Heart left ventricle (tissue), 13 donors: Measurements from ENCODE around the gene CUTA.

Experiments used
- POLR2A ChIP-seq, 2 donors: fragments of 450-650 bp; IDR thresholded peaks; one replicate each; pipeline ENCODE4 v1.6.1; 2017; ENCODE audit warnings: antibody characterized with exemption in 2 of 2, mild to moderate bottlenecking in 2 of 2, moderate library complexity in 2 of 2
- TF ChIP-seq, protein P1 (sequence below), 12 donors: fragments of 200-600 bp; sonication (generic) in 4 of 12; IDR thresholded peaks; one replicate each; pipeline versions ENCODE4 v1.5.0 to v1.8.0; 2018 to 2022; ENCODE audit warnings: antibody characterized with exemption in 12 of 12, mild to moderate bottlenecking in 5 of 12
- donor health status: ischemic (EF 13 %, LVEDD 7.1; RV severe dilation, severe dysfunction).
- donor health status: DM: no; HTN: yes; CAD: no.
- donor health status: DM: no; HTN: no; CAD: no.
- donor health status: ischemic (EF 25% LVEDD 6.9; RV normal size, moderate dysfunction).
- donor health status: ischemic (EF 25% LVEDD 5.7; RV mildly dilated, moderate dysfunction).
- donor health status: ischemic (EF 35%, LVEDD 5.7; RV mildly dilated, moderate dysfunction).
- donor health status: nonischemic (EF 11% LVEDD 7.7; RV severe dilation, severe dysfunction).
- donor health status: DM: yes; HTN: yes; CAD: no.
- donor health status: PGD.
- donor health status: ischemic (EF 29% LVEDD 5.4; RV normal size, mild dysfunction).
- donor health status: nonischemic (EF 23%, LVEDD 6.1; RV moderate dilation, normal function).

DNA sequence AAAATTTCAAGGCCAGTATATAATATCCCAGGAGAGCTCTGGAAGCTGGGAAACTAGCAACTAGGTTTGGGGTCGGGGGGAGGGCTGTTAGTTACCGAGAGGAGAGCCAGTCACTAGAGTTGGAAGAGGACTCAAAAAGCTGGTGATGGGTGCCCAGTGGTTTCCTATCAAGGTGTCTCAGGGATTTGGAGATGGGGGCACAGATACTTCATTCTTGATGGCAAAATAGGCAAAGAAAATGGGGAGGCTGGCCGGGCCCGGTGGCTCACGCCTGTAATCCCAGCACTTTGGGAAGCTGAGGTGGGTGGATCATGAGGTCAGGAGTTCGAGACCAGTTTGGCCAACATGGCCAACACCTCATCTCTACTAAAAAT is 6.3 kb downstream of the CUTA start:
- TF ChIP-seq, protein P1, sequence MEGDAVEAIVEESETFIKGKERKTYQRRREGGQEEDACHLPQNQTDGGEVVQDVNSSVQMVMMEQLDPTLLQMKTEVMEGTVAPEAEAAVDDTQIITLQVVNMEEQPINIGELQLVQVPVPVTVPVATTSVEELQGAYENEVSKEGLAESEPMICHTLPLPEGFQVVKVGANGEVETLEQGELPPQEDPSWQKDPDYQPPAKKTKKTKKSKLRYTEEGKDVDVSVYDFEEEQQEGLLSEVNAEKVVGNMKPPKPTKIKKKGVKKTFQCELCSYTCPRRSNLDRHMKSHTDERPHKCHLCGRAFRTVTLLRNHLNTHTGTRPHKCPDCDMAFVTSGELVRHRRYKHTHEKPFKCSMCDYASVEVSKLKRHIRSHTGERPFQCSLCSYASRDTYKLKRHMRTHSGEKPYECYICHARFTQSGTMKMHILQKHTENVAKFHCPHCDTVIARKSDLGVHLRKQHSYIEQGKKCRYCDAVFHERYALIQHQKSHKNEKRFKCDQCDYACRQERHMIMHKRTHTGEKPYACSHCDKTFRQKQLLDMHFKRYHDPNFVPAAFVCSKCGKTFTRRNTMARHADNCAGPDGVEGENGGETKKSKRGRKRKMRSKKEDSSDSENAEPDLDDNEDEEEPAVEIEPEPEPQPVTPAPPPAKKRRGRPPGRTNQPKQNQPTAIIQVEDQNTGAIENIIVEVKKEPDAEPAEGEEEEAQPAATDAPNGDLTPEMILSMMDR (IDR thresholded peaks at IDR 0.05), result no peak
- no peak for TF ChIP-seq POLR2A (IDR thresholded peaks at IDR 0.05)
